ENCODE results near the gene SLC35E4.

DNA sequence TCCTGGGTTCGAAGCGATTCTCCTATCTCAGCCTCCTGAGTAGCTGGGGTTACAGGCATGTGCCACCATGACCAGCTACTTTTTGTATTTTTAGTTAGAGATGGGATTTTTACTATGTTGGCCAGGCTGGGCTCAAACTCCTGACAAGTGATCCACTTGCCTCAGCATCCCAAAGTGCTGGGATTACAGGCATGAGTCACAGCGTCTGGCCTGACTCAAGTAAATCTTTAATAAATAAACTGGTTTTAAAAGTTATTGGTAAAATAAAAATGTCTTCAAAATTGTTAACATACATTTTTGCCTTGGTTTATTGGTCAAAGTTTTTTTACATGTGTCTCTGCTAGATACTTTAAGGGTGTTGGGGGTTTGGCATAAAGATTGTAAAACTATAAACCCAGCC lies 36.6 kb upstream of the SLC35E4 start:
- TF ChIP-seq POLR2AphosphoS5 (IDR thresholded peaks at IDR 0.05; ENCODE audit: low read depth, low read length) (no peak), TAF1 (IDR thresholded peaks at IDR 0.05; ENCODE audit: borderline replicate concordance, insufficient read depth, low read length) (no peak)

Data from PFSK-1 (cell line).